ENCODE measurements around the gene THBS3.
"Not testable (repeated sequence)": the region's sequence is repeated elsewhere in the genome, so short reads cannot be mapped to it uniquely, and the experiment has no call there.

The THBS3 gene

GRCh38 chr1:155166471-155167165 lies 41.1 kb downstream of the THBS3 start:
- Histone ChIP-seq H3K36me3 (replicated peaks) (peaks cover 12% of the 10 kb centered on the region), H3K4me3 (no peak overlapping the region), H3K4me1 (no peaks in the 10 kb centered on the region), H3K27me3 (ENCODE audit: low read depth) (no peaks in the 10 kb centered on the region), H3K9me3 (no peaks in the 10 kb centered on the region; the same call in 1 of the 2 replicates)
- no peak for DNase-seq (ENCODE audit: low spot score in 2 of 2)
- in situ Hi-C loops (cut with MboI; ENCODE audit: low sequenced_read_pairs) = loop anchor here (5.0 kb wide), 1 partner anchor 74 kb away; no protein-coding TSS in a partner anchor

- Histone ChIP-seq H3K27me3 (ENCODE audit: low read depth) (no peaks in the 10 kb centered on the region), H3K4me3 (no peak overlapping the region), H3K4me1 (no peaks in the 10 kb centered on the region), H3K36me3 (replicated peaks) (peaks cover 11% of the 10 kb centered on the region), H3K9me3 (no peaks in the 10 kb centered on the region; the same call in 1 of the 2 replicates)
- in situ Hi-C loops (cut with MboI; ENCODE audit: low sequenced_read_pairs) = loop anchor here (5.0 kb wide), 1 partner anchor 74 kb away; no protein-coding TSS in a partner anchor
- no peak for DNase-seq (ENCODE audit: low spot score in 2 of 2)
Observed at GRCh38 chr1:155166051-155166470, 41.6 kb downstream of the THBS3 start.

GRCh38 chr1:155164625-155165024 lies 43.1 kb downstream of the THBS3 start:
- H3K36me3 ChIP-seq (replicated peaks); H3K4me3 ChIP-seq; H3K4me1 ChIP-seq; DNase-seq (ENCODE audit: low spot score in 2 of 2); H3K9me3 ChIP-seq; H3K27me3 ChIP-seq (ENCODE audit: low read depth): not testable (repeated sequence)
- in situ Hi-C loops (cut with MboI; ENCODE audit: low sequenced_read_pairs) = loop anchor here (5.0 kb wide), 1 partner anchor 72 kb away; no protein-coding TSS in a partner anchor

- H3K9me3 ChIP-seq; H3K27me3 ChIP-seq (ENCODE audit: low read depth); H3K4me1 ChIP-seq; H3K36me3 ChIP-seq (replicated peaks); in situ Hi-C loops (cut with MboI; ENCODE audit: low sequenced_read_pairs); H3K4me3 ChIP-seq; DNase-seq (ENCODE audit: low spot score in 2 of 2): not testable (repeated sequence)
Observed at GRCh38 chr1:155163785-155164184, 43.9 kb downstream of the THBS3 start.

- in situ Hi-C loops (cut with MboI; ENCODE audit: low sequenced_read_pairs); H3K4me1 ChIP-seq; H3K27me3 ChIP-seq (ENCODE audit: low read depth); H3K36me3 ChIP-seq (replicated peaks); H3K4me3 ChIP-seq; DNase-seq (ENCODE audit: low spot score in 2 of 2); H3K9me3 ChIP-seq: not testable (repeated sequence)
Observed at GRCh38 chr1:155162631-155163030, 45.1 kb downstream of the THBS3 start.

- Histone ChIP-seq H3K9me3 (no peaks in the 10 kb centered on the region; the same call in 1 of the 2 replicates), H3K4me1 (no peaks in the 10 kb centered on the region), H3K4me3 (no peak overlapping the region), H3K36me3 (replicated peaks) (no peaks in the 10 kb centered on the region), H3K27me3 (ENCODE audit: low read depth) (no peaks in the 10 kb centered on the region)
- no peak for DNase-seq (ENCODE audit: low spot score in 2 of 2)
- in situ Hi-C loops (cut with MboI; ENCODE audit: low sequenced_read_pairs) = no loop called here
Observed at GRCh38 chr1:155160128-155160527, 47.6 kb downstream of the THBS3 start.

GRCh38 chr1:155158991-155159390 lies 48.7 kb downstream of the THBS3 start:
- in situ Hi-C loops (cut with MboI; ENCODE audit: low sequenced_read_pairs) = no loop called here
- Histone ChIP-seq H3K36me3 (replicated peaks) (no peaks in the 10 kb centered on the region), H3K4me1 (no peaks in the 10 kb centered on the region), H3K9me3 (no peaks in the 10 kb centered on the region), H3K4me3 (no peak overlapping the region), H3K27me3 (ENCODE audit: low read depth) (no peaks in the 10 kb centered on the region)
- DNase-seq (ENCODE audit: low spot score in 2 of 2) = no peak

GRCh38 chr1:155155996-155156643 lies 51.6 kb downstream of the THBS3 start:
- in situ Hi-C loops (cut with MboI; ENCODE audit: low sequenced_read_pairs); H3K4me3 ChIP-seq: not testable (repeated sequence)

More at GRCh38 chr1:155155996-155156643, 51.6 kb downstream of the THBS3 start:
- DNase-seq (ENCODE audit: low spot score in 2 of 2); H3K27me3 ChIP-seq (ENCODE audit: low read depth); H3K9me3 ChIP-seq; H3K36me3 ChIP-seq (replicated peaks); H3K4me1 ChIP-seq: not testable (repeated sequence)

All from HAP-1 (cell line).